Urinary bladder (tissue), 4 donors: ENCODE results near the gene ZNF689. TPM values are rescaled to one million over a fixed set of nuclear protein-coding genes. Genes with fewer than 3 reads are reported as not detected.

Experiments
- DNase-seq: peaks from one replicate; pipeline ENCODE4 v3.0.0-alpha.2; 2015; ENCODE audit errors: extremely low spot score
- H3K27ac ChIP-seq: one replicate; pipeline ENCODE4 v1.5.1; 2013; ENCODE audit warnings: low read depth, mild to moderate bottlenecking, moderate library complexity
- H3K36me3 ChIP-seq: one replicate; pipeline ENCODE4 v1.6.1; 2013; ENCODE audit warnings: mild to moderate bottlenecking, moderate library complexity; ENCODE audit not compliant: insufficient read depth
- H3K4me1 ChIP-seq: one replicate; pipeline ENCODE4 v1.6.1; 2013; ENCODE audit warnings: mild to moderate bottlenecking, moderate library complexity; ENCODE audit not compliant: insufficient read depth
- H3K4me3 ChIP-seq: one replicate; pipeline ENCODE4 v1.5.1; 2013; ENCODE audit warnings: low read depth, low read length
- WGBS: extraction: QIAGEN DNeasy Blood & Tissue Kit; methylation state at CpG from one replicate; pipeline ENCODE4 v1.1.7; 2013; 5-methylcytosine and 5-hydroxymethylcytosine counted together
- polyA plus RNA-seq: library from polyadenylated mRNA; stranded (reverse); fragments of 200-250 nt; gene quantifications from one replicate; pipeline ENCODE4 v1.2.3, GENCODE V29; 2013
- total RNA-seq: library from RNA; depleted of rRNA; stranded (reverse); fragments of >200 nt; gene quantifications from one replicate; pipeline ENCODE4 v1.2.3, GENCODE V29; 2014
- donor health status: healthy with polysubstance abuse.
- donor health status: healthy.

ZNF689 gene
- total and polyA plus RNA-seq, 2 donors: 5.6 to 8.8 TPM

GRCh38 chr16:30570636-30571444 is 39.3 kb downstream of the ZNF689 start:
- H3K4me3 ChIP-seq: peak overlapping the region; percentile 71
- peaks cover 2% of the 10 kb centered on the region for H3K4me1 ChIP-seq
- WGBS: 7% methylated on average over 22 of the region's 22 CpGs
- H3K36me3 ChIP-seq: no peaks in the 10 kb centered on the region
- DNase-seq: no peak
- H3K27ac ChIP-seq: peak overlapping the region; percentile 97

- WGBS: 85% methylated on average over 44 of the region's 44 CpGs
- no peak for DNase-seq
- Histone ChIP-seq H3K36me3 (no peaks in the 10 kb centered on the region), H3K27ac (peak overlapping the region; percentile 48), H3K4me1 (peaks cover 2% of the 10 kb centered on the region), H3K4me3 (no peak overlapping the region)
Measured at GRCh38 chr16:30569746-30570635, 40.2 kb downstream of the ZNF689 start.

GRCh38 chr16:30569281-30569680 is 40.9 kb downstream of the ZNF689 start:
- Histone ChIP-seq H3K4me1 (peaks cover 2% of the 10 kb centered on the region), H3K36me3 (no peaks in the 10 kb centered on the region), H3K4me3 (no peak overlapping the region), H3K27ac (no peak overlapping the region)
- no peak for DNase-seq
- 91% methylated on average over 3 of the region's 3 CpGs for WGBS

GRCh38 chr16:30567991-30568638 is 42.1 kb downstream of the ZNF689 start:
- WGBS: 49% methylated on average over 6 of the region's 6 CpGs
- DNase-seq: no peak
- Histone ChIP-seq H3K36me3 (no peaks in the 10 kb centered on the region), H3K27ac (no peak overlapping the region), H3K4me3 (no peak overlapping the region), H3K4me1 (peaks cover 2% of the 10 kb centered on the region)

- no peak for DNase-seq
- 86% methylated on average over 14 of the region's 14 CpGs for WGBS
- H3K4me1 ChIP-seq: peaks cover 2% of the 10 kb centered on the region
- no peak overlapping the region for H3K4me3 ChIP-seq
- H3K36me3 ChIP-seq: no peaks in the 10 kb centered on the region
- H3K27ac ChIP-seq: no peak overlapping the region
Measured at GRCh38 chr16:30567160-30567990, 42.8 kb downstream of the ZNF689 start.

GRCh38 chr16:30566531-30566930 is 43.7 kb downstream of the ZNF689 start:
- no peak for DNase-seq
- no peaks in the 10 kb centered on the region for H3K36me3 ChIP-seq
- H3K27ac ChIP-seq: no peak overlapping the region
- H3K4me3 ChIP-seq: no peak overlapping the region
- 83% methylated on average over 4 of the region's 4 CpGs for WGBS
- peaks cover 2% of the 10 kb centered on the region for H3K4me1 ChIP-seq

- Histone ChIP-seq H3K36me3 (no peaks in the 10 kb centered on the region), H3K27ac (no peak overlapping the region), H3K4me3 (no peak overlapping the region), H3K4me1 (peaks cover 2% of the 10 kb centered on the region)
- DNase-seq: no peak
- WGBS: 61% methylated on average over 8 of the region's 8 CpGs
Measured at GRCh38 chr16:30565984-30566383, 44.2 kb downstream of the ZNF689 start.

- H3K27ac ChIP-seq: no peak overlapping the region
- H3K36me3 ChIP-seq: no peaks in the 10 kb centered on the region
- no peak overlapping the region for H3K4me3 ChIP-seq
- peaks cover 2% of the 10 kb centered on the region for H3K4me1 ChIP-seq
- no peak for DNase-seq
- 51% methylated on average over 7 of the region's 7 CpGs for WGBS
Measured at GRCh38 chr16:30565526-30565925, 44.7 kb downstream of the ZNF689 start.

GRCh38 chr16:30562021-30562420 is 48.2 kb downstream of the ZNF689 start:
- H3K4me3 ChIP-seq: no peak overlapping the region
- H3K4me1 ChIP-seq: no peaks in the 10 kb centered on the region
- no peaks in the 10 kb centered on the region for H3K36me3 ChIP-seq
- WGBS: 96% methylated on average over 14 of the region's 14 CpGs
- no peak overlapping the region for H3K27ac ChIP-seq
- no peak for DNase-seq

GRCh38 chr16:30561089-30561816 is 48.9 kb downstream of the ZNF689 start:
- no peaks in the 10 kb centered on the region for H3K4me1 ChIP-seq
- no peak overlapping the region for H3K27ac ChIP-seq
- peak overlapping the region; percentile 28 for H3K4me3 ChIP-seq
- H3K36me3 ChIP-seq: no peaks in the 10 kb centered on the region
- WGBS: 18% methylated on average over 46 of the region's 46 CpGs
- no peak for DNase-seq

GRCh38 chr16:30559690-30560089 is 50.5 kb downstream of the ZNF689 start:
- no peak overlapping the region for H3K4me3 ChIP-seq
- DNase-seq: no peak
- WGBS: 87% methylated on average over 6 of the region's 6 CpGs
- no peaks in the 10 kb centered on the region for H3K36me3 ChIP-seq
- H3K4me1 ChIP-seq: no peaks in the 10 kb centered on the region
- H3K27ac ChIP-seq: no peak overlapping the region

GRCh38 chr16:30558789-30559377 is 51.3 kb downstream of the ZNF689 start:
- no peak for DNase-seq
- 84% methylated on average over 21 of the region's 21 CpGs for WGBS
- Histone ChIP-seq H3K4me1 (no peaks in the 10 kb centered on the region), H3K36me3 (no peaks in the 10 kb centered on the region), H3K27ac (no peak overlapping the region), H3K4me3 (no peak overlapping the region)
